ENCODE results near the gene TAS2R5. TPM values are rescaled to one million over a fixed set of nuclear protein-coding genes. Genes with fewer than 3 reads are reported as not detected.

Gene TAS2R5, protein sequence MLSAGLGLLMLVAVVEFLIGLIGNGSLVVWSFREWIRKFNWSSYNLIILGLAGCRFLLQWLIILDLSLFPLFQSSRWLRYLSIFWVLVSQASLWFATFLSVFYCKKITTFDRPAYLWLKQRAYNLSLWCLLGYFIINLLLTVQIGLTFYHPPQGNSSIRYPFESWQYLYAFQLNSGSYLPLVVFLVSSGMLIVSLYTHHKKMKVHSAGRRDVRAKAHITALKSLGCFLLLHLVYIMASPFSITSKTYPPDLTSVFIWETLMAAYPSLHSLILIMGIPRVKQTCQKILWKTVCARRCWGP
- total RNA-seq (2021) (0.43 and 0.72 TPM in 2 replicates), Bru-seq, nascent RNA (percentile 39 among the genes with signal in this experiment), BruChase-seq, experiment 1, labeled RNA remaining after a 2-hour chase (percentile 55 among the genes with signal in this experiment), BruChase-seq, experiment 2, labeled RNA remaining after a 6-hour chase (percentile 63 among the genes with signal in this experiment)
- long read RNA-seq: 0 reads

DNA sequence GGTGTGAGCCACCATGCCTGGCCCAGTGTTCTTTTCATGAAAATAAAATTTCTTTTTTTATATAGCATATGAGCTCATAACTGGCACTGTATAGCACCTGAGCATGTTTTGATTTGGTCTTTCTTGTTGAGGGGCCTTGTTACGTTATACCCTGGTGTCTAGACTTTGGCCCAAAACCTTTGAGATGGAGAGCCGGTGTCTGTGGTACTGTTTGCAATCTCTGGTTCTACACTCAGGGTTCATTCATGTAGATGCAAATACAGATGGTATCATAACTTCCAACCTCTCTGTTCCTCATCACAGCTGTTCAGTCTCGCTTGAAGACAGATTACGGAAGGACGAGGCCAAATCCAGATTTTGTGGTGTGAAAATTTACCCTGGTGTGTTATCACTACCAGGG is at the start of gene TAS2R5:
Gene TAS2R5, plus strand, starts transcription at position 301 of the 400 bp plus-strand sequence. CDS start 145 bp downstream, outside the sequence.
- no peak for DNase-seq (ENCODE audit: low spot score)
- H3K9me3 ChIP-seq (ENCODE audit: low read depth, low read length, poor library complexity, severe bottlenecking): no peaks in the 10 kb centered on the region
- H3K36me3 ChIP-seq (ENCODE audit: insufficient read depth, low read length, poor library complexity, severe bottlenecking): no peaks in the 10 kb centered on the region
- H3K4me3 ChIP-seq (ENCODE audit: low read depth, low read length, poor library complexity, severe bottlenecking): no peak within 1 kb of the TSS
- POLR2A ChIA-PET (ENCODE audit: low non-redundant PET): no interaction called here
- TF ChIP-seq EZH2 (IDR thresholded peaks at IDR 0.05; ENCODE audit: borderline replicate concordance, low read depth, low read length, poor library complexity, severe bottlenecking): no peak
- TF ChIP-seq, protein P1, sequence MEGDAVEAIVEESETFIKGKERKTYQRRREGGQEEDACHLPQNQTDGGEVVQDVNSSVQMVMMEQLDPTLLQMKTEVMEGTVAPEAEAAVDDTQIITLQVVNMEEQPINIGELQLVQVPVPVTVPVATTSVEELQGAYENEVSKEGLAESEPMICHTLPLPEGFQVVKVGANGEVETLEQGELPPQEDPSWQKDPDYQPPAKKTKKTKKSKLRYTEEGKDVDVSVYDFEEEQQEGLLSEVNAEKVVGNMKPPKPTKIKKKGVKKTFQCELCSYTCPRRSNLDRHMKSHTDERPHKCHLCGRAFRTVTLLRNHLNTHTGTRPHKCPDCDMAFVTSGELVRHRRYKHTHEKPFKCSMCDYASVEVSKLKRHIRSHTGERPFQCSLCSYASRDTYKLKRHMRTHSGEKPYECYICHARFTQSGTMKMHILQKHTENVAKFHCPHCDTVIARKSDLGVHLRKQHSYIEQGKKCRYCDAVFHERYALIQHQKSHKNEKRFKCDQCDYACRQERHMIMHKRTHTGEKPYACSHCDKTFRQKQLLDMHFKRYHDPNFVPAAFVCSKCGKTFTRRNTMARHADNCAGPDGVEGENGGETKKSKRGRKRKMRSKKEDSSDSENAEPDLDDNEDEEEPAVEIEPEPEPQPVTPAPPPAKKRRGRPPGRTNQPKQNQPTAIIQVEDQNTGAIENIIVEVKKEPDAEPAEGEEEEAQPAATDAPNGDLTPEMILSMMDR (conservative IDR thresholded peaks at IDR 0.05; ENCODE audit: low read depth, low read length): no peak
- H3K27ac ChIP-seq (ENCODE audit: low read depth, low read length, poor library complexity, severe bottlenecking): no peak within 1 kb of the TSS
- CTCF ChIA-PET: no interaction called here
- intact Hi-C loops (cut with micrococcal nuclease; ENCODE audit: unreplicated experiment): loop anchor here (10.0 kb wide), 1 partner anchor 1155 kb away; no protein-coding TSS in a partner anchor
- no peaks in the 10 kb centered on the region for H3K4me1 ChIP-seq (ENCODE audit: insufficient read depth, low read length, poor library complexity, severe bottlenecking)
- no peaks in the 10 kb centered on the region for H3K27me3 ChIP-seq (replicated peaks; ENCODE audit: insufficient read depth, low read depth, low read length, poor library complexity)
- no TSS peak for BruUV-seq (replicated peaks)

DNA sequence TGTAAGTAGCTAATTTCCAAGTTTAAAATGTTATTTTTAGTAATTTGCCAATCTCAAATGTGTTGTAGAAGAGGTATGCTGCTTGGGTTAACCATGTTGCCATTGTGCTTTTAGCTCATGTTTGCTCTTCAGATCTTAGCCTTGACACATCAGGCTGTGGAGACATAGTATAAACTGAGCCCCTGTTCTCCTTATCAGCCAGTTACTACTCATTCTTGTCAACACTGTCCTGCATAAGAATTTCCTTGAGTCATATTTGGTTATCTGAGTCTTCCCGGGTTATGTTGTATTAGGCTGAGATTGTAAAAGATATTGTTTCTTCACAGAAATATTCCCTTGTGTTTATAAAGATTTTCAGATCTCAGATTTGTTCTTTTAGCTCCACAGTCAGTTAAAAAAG is 47.8 kb upstream of the TAS2R5 start:
- Histone ChIP-seq H3K27ac (ENCODE audit: low read depth, low read length, poor library complexity, severe bottlenecking) (no peak overlapping the region), H3K27me3 (replicated peaks; ENCODE audit: insufficient read depth, low read depth, low read length, poor library complexity) (no peaks in the 10 kb centered on the region), H3K4me1 (ENCODE audit: insufficient read depth, low read length, poor library complexity, severe bottlenecking) (peaks cover 13% of the 10 kb centered on the region), H3K9me3 (ENCODE audit: low read depth, low read length, poor library complexity, severe bottlenecking) (no peaks in the 10 kb centered on the region), H3K36me3 (ENCODE audit: insufficient read depth, low read length, poor library complexity, severe bottlenecking) (peaks cover 71% of the 10 kb centered on the region), H3K4me3 (ENCODE audit: low read depth, low read length, poor library complexity, severe bottlenecking) (no peak overlapping the region)
- CTCF ChIA-PET: no interaction called here
- no peak for DNase-seq (ENCODE audit: low spot score)
- no TSS peak for BruUV-seq (replicated peaks)
- TF ChIP-seq, protein P1 (conservative IDR thresholded peaks at IDR 0.05; ENCODE audit: low read depth, low read length): no peak
- no peak for TF ChIP-seq EZH2 (IDR thresholded peaks at IDR 0.05; ENCODE audit: borderline replicate concordance, low read depth, low read length, poor library complexity, severe bottlenecking)
- intact Hi-C loops (cut with micrococcal nuclease; ENCODE audit: unreplicated experiment): no loop called here
- POLR2A ChIA-PET (ENCODE audit: low non-redundant PET): no interaction called here

DNA sequence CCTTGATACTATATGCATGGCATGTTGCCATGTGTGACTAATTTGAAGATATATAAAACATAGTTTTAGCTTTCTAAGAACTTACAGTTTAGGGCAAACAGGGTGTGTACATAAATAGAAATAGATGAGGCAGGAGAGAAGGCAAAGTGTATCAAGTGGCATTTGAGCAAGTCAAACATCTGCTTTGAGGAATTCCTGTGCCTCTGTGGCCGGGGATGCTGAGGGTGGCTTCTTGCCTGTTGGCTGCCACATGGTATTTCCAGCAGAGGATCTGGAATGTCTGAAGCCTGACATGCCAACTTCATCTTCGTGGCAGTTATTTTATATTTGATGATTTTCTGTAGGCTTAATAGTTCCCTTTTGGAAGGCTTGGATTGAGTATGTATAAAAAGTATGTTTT is 45.9 kb upstream of the TAS2R5 start:
- Histone ChIP-seq H3K4me1 (ENCODE audit: insufficient read depth, low read length, poor library complexity, severe bottlenecking) (peaks cover 8% of the 10 kb centered on the region), H3K36me3 (ENCODE audit: insufficient read depth, low read length, poor library complexity, severe bottlenecking) (peaks cover 87% of the 10 kb centered on the region), H3K9me3 (ENCODE audit: low read depth, low read length, poor library complexity, severe bottlenecking) (no peaks in the 10 kb centered on the region), H3K27me3 (replicated peaks; ENCODE audit: insufficient read depth, low read depth, low read length, poor library complexity) (no peaks in the 10 kb centered on the region), H3K27ac (ENCODE audit: low read depth, low read length, poor library complexity, severe bottlenecking) (no peak overlapping the region), H3K4me3 (ENCODE audit: low read depth, low read length, poor library complexity, severe bottlenecking) (no peak overlapping the region)
- DNase-seq (ENCODE audit: low spot score): no peak
- TF ChIP-seq EZH2 (IDR thresholded peaks at IDR 0.05; ENCODE audit: borderline replicate concordance, low read depth, low read length, poor library complexity, severe bottlenecking): no peak
- TF ChIP-seq, protein P1 (conservative IDR thresholded peaks at IDR 0.05; ENCODE audit: low read depth, low read length): no peak
- ChIA-PET POLR2A (ENCODE audit: low non-redundant PET) (no interaction called here), CTCF (no interaction called here)
- no TSS peak for BruUV-seq (replicated peaks)
- intact Hi-C loops (cut with micrococcal nuclease; ENCODE audit: unreplicated experiment): no loop called here

All from A673 (cell line).